SU-DHL-6 (cell line): ENCODE results near the gene TMPRSS9.
A peak's percentile ranks its signal among the peaks of the same experiment; 100 is the strongest.

Experiments
- H2AFZ ChIP-seq: fragments of 200-600 bp; sonication (generic); 2 replicates; pipeline ENCODE4 v1.6.1; 2014; ENCODE audit warnings: low read depth, mild to moderate bottlenecking, moderate library complexity, mixed read lengths, antibody characterized with exemption, low read length; ENCODE audit not compliant: severe bottlenecking
- H3F3A ChIP-seq: fragments of 200-600 bp; shearing (Covaris generic); 2 replicates; pipeline ENCODE4 v1.6.0; 2016; ENCODE audit warnings: antibody characterized with exemption, mild to moderate bottlenecking; ENCODE audit not compliant: insufficient read depth
- H3K27ac ChIP-seq: fragments of 200-600 bp; sonication (generic); 2 replicates; pipeline ENCODE4 v1.5.1; 2016; ENCODE audit warnings: low read depth, mild to moderate bottlenecking, low read length, moderate library complexity, mixed read lengths
- H3K27me3 ChIP-seq: fragments of 200-600 bp; sonication (generic), shearing (Covaris generic); 2 replicates; pipeline ENCODE4 v1.6.0; 2014; ENCODE audit warnings: mild to moderate bottlenecking, low read length
- H3K36me3 ChIP-seq: fragments of 200-600 bp; sonication (generic); 2 replicates; pipeline ENCODE4 v1.6.1; 2014; ENCODE audit warnings: mild to moderate bottlenecking, low read length, mixed read lengths
- H3K4me2 ChIP-seq: fragments of 300-600, 200-600 bp; shearing (Covaris generic), sonication (generic); 2 replicates; pipeline ENCODE4 v1.6.0; 2014; ENCODE audit warnings: low read length, low read depth, mild to moderate bottlenecking; ENCODE audit not compliant: poor library complexity, severe bottlenecking
- H3K4me3 ChIP-seq: fragments of 200-600 bp; sonication (generic); 2 replicates; pipeline ENCODE4 v1.5.1; 2014; ENCODE audit warnings: antibody characterized with exemption, low read length, mild to moderate bottlenecking, mixed read lengths; ENCODE audit not compliant: insufficient read depth, poor library complexity, severe bottlenecking
- H3K79me2 ChIP-seq: fragments of 200-600 bp; sonication (generic); 2 replicates; pipeline ENCODE4 v1.6.1; 2014; ENCODE audit warnings: mild to moderate bottlenecking, low read length, moderate library complexity; ENCODE audit not compliant: insufficient read depth
- H3K9ac ChIP-seq: fragments of 200-600 bp; sonication (generic); 2 replicates; pipeline ENCODE4 v1.7.0; 2014; ENCODE audit warnings: mild to moderate bottlenecking, low read length
- H3K9me2 ChIP-seq: fragments of 200-600 bp; sonication (generic); replicated peaks from 2 replicates; pipeline ENCODE4 v1.6.1; 2014; ENCODE audit warnings: low read length; ENCODE audit not compliant: insufficient read depth
- H3K9me3 ChIP-seq: fragments of 200-600 bp; sonication (generic); 2 replicates; pipeline ENCODE4 v1.6.1; 2014; ENCODE audit warnings: low read length, mixed read lengths; ENCODE audit not compliant: insufficient read depth
- H4K20me1 ChIP-seq: fragments of 200-600 bp; sonication (generic); 2 replicates; pipeline ENCODE4 v1.6.1; 2014; ENCODE audit warnings: low read depth, mild to moderate bottlenecking, antibody characterized with exemption, low read length, moderate library complexity, mixed read lengths
- CTCF ChIP-seq: fragments of 200-600 bp; sonication (generic); IDR thresholded peaks from one replicate; pipeline ENCODE4 v1.5.1; 2017; ENCODE audit warnings: antibody characterized with exemption, mild to moderate bottlenecking, low read length, moderate library complexity; ENCODE audit not compliant: insufficient read depth, poor library complexity, severe bottlenecking
- EZH2phosphoT487 ChIP-seq: fragments of 200-600 bp; sonication (generic), shearing (Covaris generic); conservative IDR thresholded peaks from 2 replicates; pipeline ENCODE4 v1.6.1; 2018; ENCODE audit warnings: mild to moderate bottlenecking, antibody characterized with exemption, low read length, moderate library complexity, mixed read lengths

TMPRSS9 gene

GRCh38 chr19:2424686-2425621, 64.9 kb downstream of the TMPRSS9 start:
- H3K9me2 ChIP-seq, result no peaks in the 10 kb centered on the region
- H3F3A ChIP-seq, result peaks cover 8% of the 10 kb centered on the region
- H3K27me3 ChIP-seq, result no peaks in the 10 kb centered on the region
- H3K9me3 ChIP-seq, result no peaks in the 10 kb centered on the region
- peaks cover 31% of the 10 kb centered on the region for H3K79me2 ChIP-seq
- no peak overlapping the region for H3K9ac ChIP-seq
- no peak overlapping the region for H3K4me3 ChIP-seq
- H3K4me2 ChIP-seq, result no peak overlapping the region
- TF ChIP-seq EZH2phosphoT487, result no peak
- no peak for TF ChIP-seq CTCF
- no peaks in the 10 kb centered on the region; the same call in 1 of the 2 replicates for H4K20me1 ChIP-seq
- H2AFZ ChIP-seq, result no peak overlapping the region
- no peaks in the 10 kb centered on the region for H3K36me3 ChIP-seq
- no peak overlapping the region for H3K27ac ChIP-seq

- Histone ChIP-seq H3K9ac (peak overlapping the region; percentile 97), H3K4me3 (peak overlapping the region; percentile 98), H3K36me3 (no peaks in the 10 kb centered on the region), H4K20me1 (no peaks in the 10 kb centered on the region; the same call in 1 of the 2 replicates), H2AFZ (no peak overlapping the region), H3K4me2 (peak overlapping the region; percentile 61), H3K27me3 (no peaks in the 10 kb centered on the region), H3F3A (peaks cover 8% of the 10 kb centered on the region), H3K9me3 (no peaks in the 10 kb centered on the region), H3K9me2 (no peaks in the 10 kb centered on the region), H3K79me2 (peaks cover 31% of the 10 kb centered on the region), H3K27ac (no peak overlapping the region)
- no peak for TF ChIP-seq EZH2phosphoT487
- no peak for TF ChIP-seq CTCF
Measured at GRCh38 chr19:2425622-2426581, 65.8 kb downstream of the TMPRSS9 start.

- peaks cover 8% of the 10 kb centered on the region for H3F3A ChIP-seq
- no peaks in the 10 kb centered on the region; the same call in 1 of the 2 replicates for H4K20me1 ChIP-seq
- peak overlapping the region; percentile 97 for H3K9ac ChIP-seq
- peak overlapping the region; percentile 49 for H2AFZ ChIP-seq
- H3K4me3 ChIP-seq, result peak overlapping the region; percentile 98
- peaks cover 31% of the 10 kb centered on the region for H3K79me2 ChIP-seq
- TF ChIP-seq EZH2phosphoT487 (no peak), CTCF (no peak)
- H3K9me3 ChIP-seq, result no peaks in the 10 kb centered on the region
- H3K27ac ChIP-seq, result peak overlapping the region; percentile 85
- peak overlapping the region; percentile 61 for H3K4me2 ChIP-seq
- no peaks in the 10 kb centered on the region for H3K27me3 ChIP-seq
- no peaks in the 10 kb centered on the region for H3K9me2 ChIP-seq
- H3K36me3 ChIP-seq, result no peaks in the 10 kb centered on the region
Measured at GRCh38 chr19:2426611-2427428, 66.8 kb downstream of the TMPRSS9 start.
